Measurements from ENCODE around the gene IDI1.
"Not testable (repeated sequence)": the region's sequence is repeated elsewhere in the genome, so short reads cannot be mapped to it uniquely, and the experiment has no call there.

The IDI1 gene

DNA sequence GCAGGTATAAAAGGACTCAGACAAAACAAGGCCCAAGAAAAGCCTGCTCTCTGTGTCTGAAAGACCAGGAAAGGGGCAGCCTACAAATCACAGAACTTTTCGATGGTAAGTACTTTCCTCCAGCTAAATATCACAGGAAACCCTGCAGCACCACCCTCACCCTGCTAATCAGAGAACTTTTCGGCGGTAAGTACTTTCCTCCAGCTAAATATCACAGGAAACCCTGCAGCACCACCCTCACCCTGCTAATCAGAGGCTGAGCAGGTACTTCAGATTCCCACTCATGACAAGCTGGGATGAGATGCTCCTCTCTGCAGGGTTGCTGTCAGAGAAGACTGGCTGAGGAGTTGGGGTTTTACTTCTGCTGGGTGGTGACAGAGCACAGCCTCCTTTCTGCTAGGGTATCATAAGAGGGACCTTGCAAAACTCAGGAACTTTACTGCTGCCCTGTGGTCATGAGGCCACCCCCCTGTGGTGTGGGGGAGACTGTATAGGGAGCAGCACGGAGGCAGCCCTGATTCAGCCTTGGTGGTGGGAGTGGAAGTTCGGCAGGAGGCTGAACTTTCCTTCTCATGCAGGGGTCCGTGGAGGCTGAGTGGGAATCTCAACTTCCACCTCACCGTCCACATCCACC lies 14.4 kb upstream of the IDI1 start:
- DNase-seq, result no peak

DNA sequence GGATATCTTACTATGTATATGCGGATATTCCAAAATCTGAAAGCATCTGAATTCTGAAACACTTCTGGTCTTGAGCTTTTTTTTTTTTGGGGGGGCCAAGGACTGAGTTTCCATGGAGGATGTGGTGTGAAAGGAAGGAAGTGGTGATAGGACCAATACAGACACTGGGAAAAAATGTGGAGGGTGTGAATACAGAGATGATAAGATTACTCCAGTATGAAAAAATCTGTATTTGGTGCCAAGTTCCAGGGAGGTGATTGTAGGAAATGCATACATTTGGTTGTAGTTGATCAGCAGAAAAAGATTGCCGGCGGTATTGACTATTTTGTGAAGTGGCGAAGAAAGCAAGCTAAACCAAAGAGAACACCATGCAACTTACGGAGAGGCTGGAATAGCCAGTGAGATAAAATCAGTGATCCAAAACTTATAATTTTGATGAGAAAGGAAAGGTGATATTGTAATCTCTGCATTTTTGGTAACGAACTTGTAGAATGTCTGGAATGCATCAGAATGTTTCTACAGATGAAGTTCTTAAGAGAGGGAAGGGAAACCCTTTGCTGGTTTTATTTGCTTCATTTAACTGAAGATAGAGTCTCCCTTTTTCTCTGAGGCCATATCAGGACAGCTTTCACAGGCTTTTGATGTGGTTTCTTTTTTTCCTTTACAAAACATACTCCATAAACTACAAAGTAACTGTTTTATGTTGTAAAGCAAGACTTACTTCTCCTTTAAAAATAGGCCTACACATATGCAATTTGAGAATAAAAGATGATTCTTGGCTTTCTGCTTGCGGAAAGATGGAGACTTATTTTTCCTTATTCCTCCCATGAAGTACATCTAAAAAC lies 13.2 kb upstream of the IDI1 start:
- DNase-seq, result no peak

- no peak for DNase-seq
Measured at GRCh38 chr10:1059902-1060301, 11.0 kb upstream of the IDI1 start.

- DNase-seq, result no peak
Measured at GRCh38 chr10:1058017-1058416, 9.1 kb upstream of the IDI1 start.

GRCh38 chr10:1057106-1057657 lies 8.3 kb upstream of the IDI1 start:
- DNase-seq, result no peak

- DNase-seq, result peak; percentile 85
Measured at GRCh38 chr10:1056326-1057105, 7.6 kb upstream of the IDI1 start, which contains the start of gene WDR37. WDR37 (plus strand) TSS chr10:1056385; CDS start chr10:1072156, 15,771 bp downstream.

DNA sequence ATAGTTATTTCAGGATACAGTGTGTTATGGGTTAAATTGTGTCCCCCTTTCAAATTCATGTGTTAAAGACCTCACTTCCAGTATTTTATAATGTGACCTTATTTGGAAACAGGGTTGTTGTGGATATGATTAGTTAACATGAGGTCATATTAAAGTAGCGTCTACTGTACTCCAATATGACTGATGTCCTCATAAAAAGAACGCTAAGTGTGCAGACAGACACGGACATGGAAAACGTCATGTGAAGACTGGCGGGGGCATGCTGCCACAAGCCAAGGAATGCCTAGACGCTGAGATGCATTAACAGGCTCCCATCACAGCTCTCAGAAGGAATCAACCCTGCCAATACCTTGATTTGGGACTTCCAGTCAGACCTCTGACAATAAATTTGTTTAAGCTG lies 5.8 kb upstream of the IDI1 start:
- no peak for DNase-seq

DNA sequence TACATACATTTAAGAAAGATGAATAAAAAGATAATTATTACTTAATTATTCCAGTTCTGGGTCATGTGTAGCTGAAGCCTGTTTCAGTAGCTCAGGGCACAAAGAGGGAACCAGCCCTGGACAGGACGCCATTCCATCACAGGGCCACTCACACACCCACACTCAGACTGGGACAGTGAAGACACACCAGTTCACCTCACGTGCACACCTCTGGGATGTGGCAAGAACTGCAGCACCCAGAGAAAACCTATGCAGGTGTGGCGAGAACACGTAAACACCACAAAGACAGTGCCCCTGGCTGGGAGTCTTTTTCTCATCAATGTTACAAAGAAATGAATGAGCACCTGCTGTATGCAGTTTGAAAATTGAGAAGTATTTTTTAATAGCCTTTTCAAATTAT lies 1.6 kb upstream of the IDI1 start:
- peak; percentile 87 for DNase-seq

- peak; percentile 56 for DNase-seq
Measured at GRCh38 chr10:1050145-1050544, 1.2 kb upstream of the IDI1 start.

DNA sequence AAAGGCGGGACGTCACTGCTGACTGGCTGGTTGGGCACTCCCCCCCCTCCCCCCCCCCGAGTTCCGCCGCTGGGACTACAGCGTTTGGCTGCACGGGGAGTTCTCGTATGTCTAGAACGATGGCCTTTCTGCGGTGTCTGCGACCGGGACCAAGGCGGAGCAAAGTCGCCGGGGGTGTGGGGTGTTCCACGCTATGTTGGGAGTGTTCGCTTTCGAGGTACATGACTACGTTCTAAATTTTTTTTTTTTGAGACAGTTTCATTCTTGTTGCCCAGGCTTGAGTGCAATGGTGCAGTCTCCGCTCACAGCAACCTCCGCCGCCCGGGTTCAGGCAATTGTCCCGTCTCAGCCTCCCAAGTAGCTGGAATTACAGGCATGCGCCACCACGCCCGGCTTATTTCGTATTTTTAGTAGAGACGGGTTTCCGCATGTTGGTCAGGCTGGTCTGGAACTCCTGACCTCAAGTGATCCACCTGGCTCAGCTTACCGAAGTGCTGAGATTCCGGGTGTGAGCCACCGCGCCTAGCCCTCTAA lies 573 bp upstream of the IDI1 start:
- peak; percentile 31 for DNase-seq

GRCh38 chr10:1048349-1048731 lies 579 bp downstream of the IDI1 start:
- DNase-seq, result no peak

GRCh38 chr10:1047937-1048336 lies 982 bp downstream of the IDI1 start:
- DNase-seq, result peak; percentile 49

DNA sequence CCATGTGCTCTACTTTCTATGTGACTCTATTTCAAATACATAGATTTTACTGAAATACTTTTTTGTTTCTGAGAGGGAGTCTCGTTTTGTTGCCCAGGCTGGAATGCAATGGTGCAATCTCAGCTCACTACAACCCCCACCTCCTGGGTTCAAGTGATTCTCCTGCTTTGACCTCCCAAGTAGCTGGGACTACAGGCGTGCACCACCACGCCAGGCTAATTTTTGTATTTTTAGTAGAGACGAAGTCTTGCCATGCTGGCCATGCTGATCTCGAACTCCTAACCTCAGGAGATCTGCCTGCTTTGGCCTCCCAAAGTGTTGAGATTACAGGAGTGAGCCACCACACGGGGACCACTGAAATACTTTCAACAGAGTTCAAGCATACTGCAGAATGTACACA lies 3.5 kb downstream of the IDI1 start:
- no peak for DNase-seq

DNA sequence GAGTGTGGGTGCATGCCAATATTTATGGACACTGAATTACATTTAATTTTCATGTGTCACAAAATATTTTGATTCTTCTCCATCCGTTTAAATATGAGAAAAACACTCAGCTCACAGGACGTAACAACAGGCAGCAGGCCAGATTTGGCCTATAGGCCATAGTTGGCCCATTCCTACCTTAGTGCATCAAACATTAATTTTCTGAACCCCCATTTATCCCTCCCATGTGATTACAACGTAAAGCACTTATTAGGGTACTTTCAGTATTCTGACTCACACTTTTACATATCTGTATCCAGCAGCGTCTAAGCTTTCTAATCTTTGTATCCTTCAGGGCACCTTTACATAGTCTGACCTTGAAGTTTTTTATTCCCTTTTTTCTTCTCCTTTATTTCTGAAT lies 4.0 kb downstream of the IDI1 start:
- DNase-seq, result no peak

GRCh38 chr10:1044146-1044545 lies 4.8 kb downstream of the IDI1 start:
- no peak for DNase-seq

- DNase-seq, result no peak
Measured at GRCh38 chr10:1043532-1043995, 5.4 kb downstream of the IDI1 start.

DNA sequence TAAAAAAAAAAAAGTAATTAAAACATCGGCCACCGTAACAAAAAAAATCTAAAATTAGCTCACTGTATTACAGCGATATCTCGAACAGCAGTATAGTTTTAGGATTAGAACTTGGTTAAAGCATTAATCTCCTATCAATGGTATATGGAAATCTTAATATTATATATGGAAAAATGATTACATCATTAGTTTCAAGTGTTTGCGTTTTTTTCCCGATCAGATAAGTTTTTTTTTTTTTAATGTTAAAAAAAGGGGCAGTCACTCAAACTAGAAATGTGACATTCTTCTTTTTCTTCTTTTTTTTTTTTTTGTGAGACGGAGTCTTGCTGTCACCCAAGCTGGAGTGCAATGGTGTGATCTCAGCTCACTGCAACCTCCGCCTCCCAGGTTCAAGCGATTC lies 7.4 kb downstream of the IDI1 start:
- no peak for DNase-seq

DNA sequence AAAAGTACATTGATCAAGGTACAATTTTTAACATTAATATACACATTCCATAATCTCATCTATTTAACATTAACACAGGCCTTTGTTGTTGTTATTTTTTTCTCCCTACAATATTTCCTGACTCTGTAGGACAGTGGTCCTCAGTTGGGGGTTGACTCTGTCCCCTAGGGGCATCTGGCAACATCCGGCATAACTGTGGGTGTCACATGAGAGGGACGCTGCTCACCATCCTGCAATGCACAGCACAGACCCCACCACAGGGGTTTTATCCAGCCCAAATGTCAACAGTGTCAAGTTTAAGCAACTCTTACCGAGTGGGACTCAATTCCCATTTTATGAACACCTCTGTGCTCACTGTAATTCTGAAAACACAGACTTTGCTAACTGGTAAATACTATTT lies 8.8 kb downstream of the IDI1 start:
- DNase-seq, result no peak

DNA sequence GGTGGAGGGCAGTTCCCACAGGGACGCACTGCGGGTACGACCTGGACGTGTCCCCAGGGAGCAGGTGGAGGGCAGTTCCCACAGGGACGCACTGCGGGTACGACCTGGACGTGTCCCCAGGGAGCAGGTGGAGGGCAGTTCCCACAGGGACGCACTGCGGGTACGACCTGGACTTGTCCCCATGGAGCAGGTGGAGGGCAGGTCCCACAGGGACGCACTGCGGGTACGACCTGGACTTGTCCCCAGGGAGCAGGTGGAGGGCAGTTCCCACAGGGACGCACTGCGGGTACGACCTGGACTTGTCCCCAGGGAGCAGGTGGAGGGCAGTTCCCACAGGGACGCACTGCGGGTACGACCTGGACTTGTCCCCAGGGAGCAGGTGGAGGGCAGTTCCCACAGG lies 10.2 kb downstream of the IDI1 start:
- not testable (repeated sequence) for DNase-seq

DNA sequence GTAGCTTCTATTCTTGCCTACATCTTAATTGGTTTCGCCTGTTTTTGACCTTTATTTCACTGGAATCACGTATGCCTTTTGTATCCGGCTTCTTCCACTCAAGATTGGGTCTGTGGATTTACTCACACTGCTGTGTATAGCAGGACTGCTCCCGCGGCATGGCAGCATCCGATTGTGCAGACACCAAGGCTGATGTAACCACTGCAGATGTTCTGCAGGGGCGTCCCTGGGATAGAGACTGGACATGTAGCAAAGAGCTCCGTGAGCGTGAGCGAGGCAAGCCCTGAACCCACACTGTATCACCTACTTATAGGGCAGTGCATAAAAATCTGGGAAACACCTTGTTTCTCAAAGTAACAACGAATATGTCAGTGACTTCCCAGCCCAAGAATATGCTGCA lies 11.8 kb downstream of the IDI1 start:
- DNase-seq, result no peak

DNA sequence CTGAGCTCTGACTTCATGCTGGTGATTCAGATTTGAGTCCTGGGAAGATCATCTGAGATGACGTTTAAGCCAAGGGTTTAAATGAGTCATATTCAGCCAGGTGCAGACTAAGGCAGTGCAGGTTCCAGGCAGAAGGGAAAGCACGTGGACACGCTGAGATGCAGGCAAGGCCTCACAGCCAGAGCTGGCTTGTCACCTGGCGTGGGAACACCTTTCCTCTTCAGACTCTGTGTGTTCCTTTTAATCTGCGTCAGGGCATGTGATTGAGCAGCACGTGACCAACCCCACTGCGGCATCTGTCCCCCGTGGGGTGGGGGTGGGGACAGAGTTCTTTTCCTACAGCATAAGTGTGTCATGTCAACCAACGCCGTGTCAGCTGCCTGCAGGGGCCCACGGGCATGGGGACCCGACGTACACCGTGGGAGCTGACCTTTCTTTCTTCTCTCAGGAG lies 12.6 kb downstream of the IDI1 start:
- no peak for DNase-seq

DNA sequence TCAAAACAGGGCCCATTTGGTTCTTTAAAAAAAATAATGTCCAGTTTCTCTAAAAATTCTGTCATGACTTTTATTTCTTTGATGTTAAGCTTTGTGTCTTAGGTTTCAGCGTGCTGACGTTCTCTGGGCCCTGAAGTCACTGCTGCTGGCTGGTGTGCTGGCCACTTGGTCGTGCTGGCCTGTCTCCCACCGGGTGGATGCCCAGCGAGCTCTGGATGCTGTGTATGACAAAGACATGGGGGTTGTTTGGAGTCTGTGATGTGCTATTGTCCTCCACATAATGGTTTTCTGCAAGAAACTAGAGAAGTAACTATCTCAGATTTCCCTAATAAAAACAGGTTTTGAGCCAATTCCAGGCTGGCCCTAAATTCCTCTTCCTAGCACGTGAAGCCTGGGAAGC lies 13.7 kb downstream of the IDI1 start:
- DNase-seq, result no peak

- DNase-seq, result no peak
Measured at GRCh38 chr10:1034758-1035157, 14.2 kb downstream of the IDI1 start.

All from RPMI8226 (cell line).